Effector memory CD4-positive, alpha-beta T cell (primary cell): ENCODE results near the gene STAB2.

Experiments
- DNase-seq, 3 donors: peaks; one replicate each; pipeline ENCODE4 v3.0.0-alpha.2; 2020
- H3K27ac ChIP-seq: 2 replicates; pipeline ENCODE4 v1.7.0; 2013; ENCODE audit warnings: mild to moderate bottlenecking, low read length, moderate library complexity; ENCODE audit not compliant: insufficient read depth, poor library complexity, severe bottlenecking
- H3K27me3 ChIP-seq: replicated peaks from 2 replicates; pipeline ENCODE4 v1.7.0; 2013; ENCODE audit warnings: mild to moderate bottlenecking, low read length; ENCODE audit not compliant: insufficient read depth, control insufficient read depth, poor library complexity, severe bottlenecking
- H3K36me3 ChIP-seq: 2 replicates; pipeline ENCODE4 v1.7.0; 2013; ENCODE audit warnings: mild to moderate bottlenecking, low read length, moderate library complexity; ENCODE audit not compliant: control insufficient read depth, insufficient read depth
- H3K4me1 ChIP-seq: 2 replicates; pipeline ENCODE4 v1.7.0; 2013; ENCODE audit warnings: low read length, mild to moderate bottlenecking; ENCODE audit not compliant: control insufficient read depth, insufficient read depth, poor library complexity, severe bottlenecking
- H3K4me3 ChIP-seq: 2 replicates; pipeline ENCODE4 v1.7.0; 2013; ENCODE audit warnings: low read length, low read depth, mild to moderate bottlenecking; ENCODE audit not compliant: insufficient read depth, poor library complexity, severe bottlenecking
- H3K9me3 ChIP-seq: 2 replicates; pipeline ENCODE4 v1.7.0; 2013; ENCODE audit warnings: mild to moderate bottlenecking, low read length, moderate library complexity; ENCODE audit not compliant: control insufficient read depth

Gene STAB2

GRCh38 chr12:103728323-103728722, 141.2 kb downstream of the STAB2 start:
- DNase-seq: no peak
- Histone ChIP-seq H3K27ac (no peak overlapping the region), H3K4me3 (no peak overlapping the region), H3K9me3 (no peaks in the 10 kb centered on the region), H3K27me3 (no peaks in the 10 kb centered on the region), H3K36me3 (no peaks in the 10 kb centered on the region), H3K4me1 (no peaks in the 10 kb centered on the region)

DNA sequence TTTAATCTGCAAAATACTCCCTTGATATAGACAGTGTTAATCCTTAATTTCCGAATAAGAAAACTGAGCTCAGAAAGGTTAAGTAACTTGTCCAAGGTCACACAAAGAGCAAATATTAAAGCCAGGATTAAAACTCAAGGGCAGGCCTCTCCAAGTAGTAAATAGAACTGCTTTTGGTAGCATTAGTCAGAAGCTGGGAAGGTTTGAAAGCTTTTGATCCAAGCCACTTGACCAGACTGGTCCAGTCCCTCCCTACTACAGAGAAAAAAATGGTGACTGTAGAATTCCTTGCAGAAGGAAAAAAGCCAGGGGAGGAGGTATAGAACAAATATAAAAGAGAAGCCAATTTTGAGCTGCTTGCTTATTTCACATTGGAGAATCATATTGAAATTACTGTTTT, 142.4 kb downstream of the STAB2 start:
- no peak overlapping the region for H3K4me3 ChIP-seq
- H3K36me3 ChIP-seq: no peaks in the 10 kb centered on the region
- no peak for DNase-seq

GRCh38 chr12:103731539-103731938, 144.5 kb downstream of the STAB2 start:
- H3K27me3 ChIP-seq: no peaks in the 10 kb centered on the region
- no peak overlapping the region for H3K27ac ChIP-seq
- H3K9me3 ChIP-seq: no peaks in the 10 kb centered on the region
- no peak overlapping the region for H3K4me3 ChIP-seq
- no peaks in the 10 kb centered on the region for H3K36me3 ChIP-seq
- DNase-seq: no peak
- H3K4me1 ChIP-seq: no peaks in the 10 kb centered on the region

More for the DNA sequence above, 142.4 kb downstream of the STAB2 start:
- H3K27ac ChIP-seq: no peak overlapping the region
- no peaks in the 10 kb centered on the region for H3K4me1 ChIP-seq
- H3K9me3 ChIP-seq: no peaks in the 10 kb centered on the region
- no peaks in the 10 kb centered on the region for H3K27me3 ChIP-seq

- Histone ChIP-seq H3K27ac (no peak overlapping the region), H3K4me3 (no peak overlapping the region), H3K27me3 (no peaks in the 10 kb centered on the region), H3K4me1 (no peaks in the 10 kb centered on the region), H3K36me3 (no peaks in the 10 kb centered on the region), H3K9me3 (no peaks in the 10 kb centered on the region)
- no peak for DNase-seq
Measured at GRCh38 chr12:103734863-103735262, 147.8 kb downstream of the STAB2 start.

- no peak overlapping the region for H3K27ac ChIP-seq
- no peaks in the 10 kb centered on the region for H3K4me1 ChIP-seq
- no peaks in the 10 kb centered on the region for H3K27me3 ChIP-seq
- no peak for DNase-seq
- H3K36me3 ChIP-seq: no peaks in the 10 kb centered on the region
- no peaks in the 10 kb centered on the region for H3K9me3 ChIP-seq
- no peak overlapping the region for H3K4me3 ChIP-seq
Measured at GRCh38 chr12:103735291-103735690, 148.2 kb downstream of the STAB2 start.

GRCh38 chr12:103736572-103736971, 149.5 kb downstream of the STAB2 start:
- Histone ChIP-seq H3K27me3 (no peaks in the 10 kb centered on the region), H3K36me3 (no peaks in the 10 kb centered on the region)

DNA sequence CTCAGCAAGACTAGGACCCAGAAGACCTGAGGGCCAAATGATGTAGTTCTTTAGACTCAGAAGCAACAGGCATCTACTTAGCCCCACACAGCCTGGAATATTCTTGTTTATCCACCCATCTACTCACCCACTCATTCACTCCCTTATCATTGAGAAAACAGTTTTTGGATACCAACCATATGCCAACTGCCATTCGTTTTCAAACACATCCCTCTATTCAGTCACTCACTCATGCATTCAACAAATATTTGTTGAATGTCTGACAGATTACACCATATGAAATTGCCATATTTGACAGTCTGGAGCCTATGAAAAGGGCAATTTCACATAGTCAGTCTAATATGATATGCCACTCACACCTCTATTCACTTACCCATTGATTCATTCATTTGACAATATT, 150.8 kb downstream of the STAB2 start:
- no peak overlapping the region for H3K4me3 ChIP-seq
- no peaks in the 10 kb centered on the region for H3K36me3 ChIP-seq
- H3K27me3 ChIP-seq: no peaks in the 10 kb centered on the region
- no peak overlapping the region for H3K27ac ChIP-seq
- no peaks in the 10 kb centered on the region for H3K4me1 ChIP-seq
- no peak for DNase-seq
- H3K9me3 ChIP-seq: no peaks in the 10 kb centered on the region

More at GRCh38 chr12:103736572-103736971, 149.5 kb downstream of the STAB2 start:
- no peak for DNase-seq
- no peaks in the 10 kb centered on the region for H3K9me3 ChIP-seq
- H3K4me3 ChIP-seq: no peak overlapping the region
- no peak overlapping the region for H3K27ac ChIP-seq
- H3K4me1 ChIP-seq: no peaks in the 10 kb centered on the region

- Histone ChIP-seq H3K4me1 (no peaks in the 10 kb centered on the region), H3K36me3 (no peaks in the 10 kb centered on the region), H3K4me3 (no peak overlapping the region), H3K9me3 (no peaks in the 10 kb centered on the region), H3K27me3 (no peaks in the 10 kb centered on the region), H3K27ac (no peak overlapping the region)
- no peak for DNase-seq
Measured at GRCh38 chr12:103742349-103742932, 155.4 kb downstream of the STAB2 start.

GRCh38 chr12:103743788-103744187, 156.7 kb downstream of the STAB2 start:
- no peak for DNase-seq
- no peaks in the 10 kb centered on the region for H3K9me3 ChIP-seq
- H3K27ac ChIP-seq: no peak overlapping the region
- no peaks in the 10 kb centered on the region for H3K27me3 ChIP-seq
- no peaks in the 10 kb centered on the region for H3K4me1 ChIP-seq
- H3K36me3 ChIP-seq: no peaks in the 10 kb centered on the region
- H3K4me3 ChIP-seq: no peak overlapping the region

- DNase-seq: no peak
- Histone ChIP-seq H3K9me3 (no peaks in the 10 kb centered on the region), H3K4me3 (no peak overlapping the region), H3K27me3 (no peaks in the 10 kb centered on the region), H3K4me1 (no peaks in the 10 kb centered on the region), H3K27ac (no peak overlapping the region), H3K36me3 (no peaks in the 10 kb centered on the region)
Measured at GRCh38 chr12:103745962-103746361, 158.9 kb downstream of the STAB2 start.
